WTC11 (cell line): Measurements from ENCODE around the gene LRRC10B. TPM values are rescaled to one million over a fixed set of nuclear protein-coding genes. Genes with fewer than 3 reads are reported as not detected.
A peak's percentile ranks its signal among the peaks of the same experiment; 100 is the strongest.

Experiments used
- ATAC-seq: fragments of 200-7000 bp; cut with Tn5 transposase; 2 replicates; pipeline ENCODE4 v1.10.0; 2021; ENCODE audit warnings: mild to moderate bottlenecking, moderate library complexity
- CTCF ChIA-PET: fragments of 300-600 bp; sonication (Branson Sonifier 250); formaldehyde crosslinking; loops from one replicate; lab custom pipeline; 2021; ENCODE audit warnings: antibody characterized with exemption; lab: Charles Lee
- POLR2A ChIA-PET: fragments of 350-600 bp; sonication (Branson Sonifier 250); formaldehyde crosslinking; loops from one replicate; lab custom pipeline; 2021; ENCODE audit warnings: antibody characterized with exemption; lab: Charles Lee
- DNase-seq: peaks from one replicate; pipeline ENCODE4 v3.0.0; 2021; ENCODE audit warnings: low spot score
- H3K27ac Mint-ChIP-seq: 2 replicates; pipeline ENCODE4 v1.8.0; 2021; ENCODE audit warnings: mixed read lengths
- H3K27me3 Mint-ChIP-seq: 2 replicates; pipeline ENCODE4 v1.8.0; 2021; ENCODE audit warnings: low read depth, mild to moderate bottlenecking, moderate library complexity, mixed read lengths
- H3K36me3 Mint-ChIP-seq: 2 replicates; pipeline ENCODE4 v1.8.0; 2021; ENCODE audit warnings: mixed read lengths
- H3K4me1 Mint-ChIP-seq: 2 replicates; pipeline ENCODE4 v1.8.0; 2022; ENCODE audit warnings: mixed read lengths
- H3K4me3 Mint-ChIP-seq: 2 replicates; pipeline ENCODE4 v1.8.0; 2021; ENCODE audit warnings: mild to moderate bottlenecking, moderate library complexity, mixed read lengths
- H3K9me3 Mint-ChIP-seq: 2 replicates; pipeline ENCODE4 v1.8.0; 2021; ENCODE audit warnings: mixed read lengths
- ATF1 ChIP-seq: sonication (generic); formaldehyde crosslinking; IDR thresholded peaks from 2 replicates; pipeline ENCODE4 v1.8.1; 2023; ENCODE audit warnings: mild to moderate bottlenecking, moderate library complexity, missing genetic modification reagents
- CBFB ChIP-seq: sonication (generic); formaldehyde crosslinking; IDR thresholded peaks from 2 replicates; pipeline ENCODE4 v1.8.1; 2022; ENCODE audit warnings: mild to moderate bottlenecking, low read depth, missing genetic modification reagents
- CDX4 ChIP-seq: fragments of 250-450 bp; sonication (Bioruptor Pico); IDR thresholded peaks from 2 replicates; pipeline ENCODE4 v1.9.0; 2021; ENCODE audit warnings: moderate library complexity, mild to moderate bottlenecking, inconsistent platforms, borderline replicate concordance
- CREB1 ChIP-seq: sonication (generic); formaldehyde crosslinking; IDR thresholded peaks from 2 replicates; pipeline ENCODE4 v1.8.0; 2023; ENCODE audit warnings: mild to moderate bottlenecking, missing genetic modification reagents
- E2F5 ChIP-seq: sonication (generic); formaldehyde crosslinking; IDR thresholded peaks from 2 replicates; pipeline ENCODE4 v1.8.1; 2022; ENCODE audit warnings: mild to moderate bottlenecking, moderate library complexity, missing genetic modification reagents
- NFATC4 ChIP-seq: fragments of 250-450 bp; sonication (Bioruptor Pico); IDR thresholded peaks from 2 replicates; pipeline ENCODE4 v1.9.0; 2021; ENCODE audit warnings: mild to moderate bottlenecking
- NFYB ChIP-seq: sonication (generic); formaldehyde crosslinking; conservative IDR thresholded peaks from 2 replicates; pipeline ENCODE4 v1.8.0; 2022; ENCODE audit warnings: low read depth, missing genetic modification reagents
- NR2C2 ChIP-seq: sonication (generic); formaldehyde crosslinking; IDR thresholded peaks from 2 replicates; pipeline ENCODE4 v1.8.0; 2022; ENCODE audit warnings: mild to moderate bottlenecking, missing genetic modification reagents
- NR3C1 ChIP-seq: sonication (generic); formaldehyde crosslinking; conservative IDR thresholded peaks from 2 replicates; pipeline ENCODE4 v1.8.1; 2023; ENCODE audit warnings: low read depth, mild to moderate bottlenecking, missing genetic modification reagents
- OVOL2 ChIP-seq: fragments of 250-450 bp; sonication (Bioruptor Pico); IDR thresholded peaks from 2 replicates; pipeline ENCODE4 v1.9.0; 2021; ENCODE audit warnings: mild to moderate bottlenecking, borderline replicate concordance
- PRRX2 ChIP-seq: fragments of 250-450 bp; sonication (Bioruptor Pico); IDR thresholded peaks from 2 replicates; pipeline ENCODE4 v1.8.0; 2021; ENCODE audit warnings: mild to moderate bottlenecking
- RELA ChIP-seq: sonication (generic); formaldehyde crosslinking; IDR thresholded peaks from 2 replicates; pipeline ENCODE4 v1.8.1; 2022; ENCODE audit warnings: missing genetic modification reagents, mild to moderate bottlenecking, borderline replicate concordance
- RORB ChIP-seq: fragments of 250-450 bp; sonication (Bioruptor Pico); IDR thresholded peaks from 2 replicates; pipeline ENCODE4 v1.9.0; 2021; ENCODE audit warnings: mild to moderate bottlenecking
- SMAD3 ChIP-seq: sonication (generic); formaldehyde crosslinking; IDR thresholded peaks from 2 replicates; pipeline ENCODE4 v1.8.0; 2022; ENCODE audit warnings: missing genetic modification reagents, mild to moderate bottlenecking, borderline replicate concordance
- SOX15 ChIP-seq: fragments of 250-450 bp; sonication (Bioruptor Pico); IDR thresholded peaks from 2 replicates; pipeline ENCODE4 v1.9.0; 2021; ENCODE audit warnings: mild to moderate bottlenecking
- USF1 ChIP-seq: sonication (generic); formaldehyde crosslinking; IDR thresholded peaks from 2 replicates; pipeline ENCODE4 v1.8.0; 2022; ENCODE audit warnings: mild to moderate bottlenecking, missing genetic modification reagents
- ZNF121 ChIP-seq: sonication (generic); formaldehyde crosslinking; IDR thresholded peaks from 2 replicates; pipeline ENCODE4 v1.8.0; 2023; ENCODE audit warnings: missing genetic modification reagents
- ZNF138 ChIP-seq: sonication (generic); formaldehyde crosslinking; conservative IDR thresholded peaks from 2 replicates; pipeline ENCODE4 v1.8.1; 2022; ENCODE audit warnings: mild to moderate bottlenecking, moderate library complexity, missing genetic modification reagents
- ZNF263 ChIP-seq: sonication (generic); formaldehyde crosslinking; IDR thresholded peaks from 2 replicates; pipeline ENCODE4 v1.8.1; 2022; ENCODE audit warnings: low read depth, mild to moderate bottlenecking, moderate library complexity, missing genetic modification reagents
- ZNF281 ChIP-seq: sonication (generic); formaldehyde crosslinking; IDR thresholded peaks from 2 replicates; pipeline ENCODE4 v1.8.0; 2023; ENCODE audit warnings: mild to moderate bottlenecking, missing genetic modification reagents
- ZNF532 ChIP-seq: fragments of 250-450 bp; sonication (Bioruptor Pico); IDR thresholded peaks from 2 replicates; pipeline ENCODE4 v1.9.0; 2021; ENCODE audit warnings: mild to moderate bottlenecking, borderline replicate concordance
- total RNA-seq: library from RNA; stranded (reverse); gene quantifications from 3 replicates; pipeline ENCODE4 v1.2.3, GENCODE V29; 2021

LRRC10B gene
- total RNA-seq, 1 experiment from 2014 or later = 1.5 TPM

- TF ChIP-seq RORB = no peak
- no peak for TF ChIP-seq CBFB (CRISPR knock-in tag)
- TF ChIP-seq ZNF281 = no peak
- no peak for TF ChIP-seq RELA (CRISPR knock-in tag)
- no peak for TF ChIP-seq CREB1 (CRISPR knock-in tag)
- no peak for TF ChIP-seq SOX15 (CRISPR knock-in tag)
- TF ChIP-seq OVOL2 (CRISPR knock-in tag) = no peak
Observed at GRCh38 chr11:61507012-61507768, 1.4 kb upstream of the LRRC10B start (continued).

GRCh38 chr11:61509043-61510029 lies 787 bp downstream of the LRRC10B start:
- Mint-ChIP-seq H3K27me3 (peaks cover 59% of the 10 kb centered on the region), H3K4me1 (peaks cover 58% of the 10 kb centered on the region), H3K36me3 (no peaks in the 10 kb centered on the region), H3K4me3 (peak overlapping the region; percentile 48), H3K27ac (no peak overlapping the region), H3K9me3 (no peaks in the 10 kb centered on the region)
- DNase-seq (peak; percentile 80), ATAC-seq (peak; percentile 63)
- CTCF ChIA-PET = interaction anchor here (0.6 to 11.3 kb wide), 34 partner anchors 8 to 228 kb away, joined by 3 to 552 read pairs (median 5); partner anchors contain the start of genes CPSF7, SDHAF2 and SYT7
- POLR2A ChIA-PET = interaction anchor here (0.5 to 1.8 kb wide), 4 partner anchors 9 to 458 kb away, joined by 3 to 5 read pairs (median 4); partner anchors contain the start of gene FTH1
- TF ChIP-seq ZNF532 (CRISPR knock-in tag) (no peak), ZNF121 (CRISPR knock-in tag) (0 out of 2 replicates have a peak, but pooled peaks have one; percentile 5), ZNF138 (no peak; the same call in none of the 2 replicates), PRRX2 (CRISPR knock-in tag) (no peak), NR3C1 (CRISPR knock-in tag) (no peak; the same call in 1 of the 2 replicates), ZNF263 (CRISPR knock-in tag) (0 out of 2 replicates have a peak, but pooled peaks have one; percentile 54), SMAD3 (peak; percentile 79; the same call in 1 of the 2 replicates), NFATC4 (no peak), NR2C2 (peak; percentile 70; the same call in 1 of the 2 replicates), ATF1 (CRISPR knock-in tag) (0 out of 2 replicates have a peak, but pooled peaks have one; percentile 85), USF1 (CRISPR knock-in tag) (peak; percentile 62; the same call in 1 of the 2 replicates), NFYB (peak; percentile 17; the same call in 1 of the 2 replicates), CDX4 (CRISPR knock-in tag) (no peak), E2F5 (peak; percentile 95), ZNF281 (no peak; the same call in none of the 2 replicates)
